Measurements from ENCODE around the gene MXD4. TPM values are rescaled to one million over a fixed set of nuclear protein-coding genes. Genes with fewer than 3 reads are reported as not detected.

MXD4 gene
- total RNA-seq, 1 donor from 2014 or later = 36.7 TPM

DNA sequence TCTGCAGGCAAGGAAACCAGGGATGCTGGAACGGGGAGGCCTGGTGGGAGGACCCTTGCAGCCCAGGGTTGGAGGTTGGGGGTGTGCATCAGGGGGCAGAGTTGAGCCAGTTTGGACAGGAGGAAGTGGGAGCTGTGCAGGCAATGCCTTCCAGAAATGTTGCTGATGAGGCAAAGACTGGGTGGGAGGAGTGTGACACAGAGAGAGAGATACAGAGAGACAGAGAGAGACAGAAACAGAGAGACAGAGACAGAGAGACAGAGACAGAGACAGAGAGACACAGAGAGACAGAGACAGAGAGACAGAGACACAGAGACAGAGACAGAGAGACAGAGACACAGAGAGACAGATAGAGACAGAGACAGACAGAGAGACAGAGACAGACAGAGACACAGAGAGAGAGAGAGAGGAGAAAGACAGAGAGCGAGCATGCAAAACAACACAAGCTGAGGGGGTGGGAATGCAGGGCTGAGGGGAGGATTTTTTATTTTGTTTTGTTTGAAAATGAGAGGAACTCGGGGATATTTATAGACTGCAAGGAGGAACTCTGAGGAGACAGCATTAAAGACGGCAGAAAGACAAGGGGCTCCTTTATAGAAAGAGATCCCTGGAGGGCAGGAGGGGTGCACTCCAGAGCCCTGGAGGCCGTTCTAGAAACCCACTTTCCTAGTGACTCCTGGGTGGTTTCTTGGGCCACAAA is 18.1 kb downstream of the MXD4 start:
- CTCF ChIA-PET = interaction anchor here (0.6 to 1.3 kb wide), 2 partner anchors 172 to 197 kb away, joined by 3 to 4 read pairs; no protein-coding TSS in a partner anchor
- Mint-ChIP-seq H3K27me3 (no peaks in the 10 kb centered on the region), H3K4me1 (peaks cover 38% of the 10 kb centered on the region), H3K4me3 (no peak overlapping the region), H3K27ac (peak overlapping the region; percentile 64), H3K36me3 (ENCODE audit: low read depth) (peaks cover 8% of the 10 kb centered on the region), H3K9me3 (no peaks in the 10 kb centered on the region)
- ATAC-seq (ENCODE audit: low read depth) = no peak
- intact Hi-C loops (cut with micrococcal nuclease) = loop anchor here (1.0 to 10.0 kb wide), 8 partner anchors 23 to 1232 kb away; partner anchors contain the start of genes FGFRL1, GRK4, NELFA and NOP14
- TF ChIP-seq, protein P1, sequence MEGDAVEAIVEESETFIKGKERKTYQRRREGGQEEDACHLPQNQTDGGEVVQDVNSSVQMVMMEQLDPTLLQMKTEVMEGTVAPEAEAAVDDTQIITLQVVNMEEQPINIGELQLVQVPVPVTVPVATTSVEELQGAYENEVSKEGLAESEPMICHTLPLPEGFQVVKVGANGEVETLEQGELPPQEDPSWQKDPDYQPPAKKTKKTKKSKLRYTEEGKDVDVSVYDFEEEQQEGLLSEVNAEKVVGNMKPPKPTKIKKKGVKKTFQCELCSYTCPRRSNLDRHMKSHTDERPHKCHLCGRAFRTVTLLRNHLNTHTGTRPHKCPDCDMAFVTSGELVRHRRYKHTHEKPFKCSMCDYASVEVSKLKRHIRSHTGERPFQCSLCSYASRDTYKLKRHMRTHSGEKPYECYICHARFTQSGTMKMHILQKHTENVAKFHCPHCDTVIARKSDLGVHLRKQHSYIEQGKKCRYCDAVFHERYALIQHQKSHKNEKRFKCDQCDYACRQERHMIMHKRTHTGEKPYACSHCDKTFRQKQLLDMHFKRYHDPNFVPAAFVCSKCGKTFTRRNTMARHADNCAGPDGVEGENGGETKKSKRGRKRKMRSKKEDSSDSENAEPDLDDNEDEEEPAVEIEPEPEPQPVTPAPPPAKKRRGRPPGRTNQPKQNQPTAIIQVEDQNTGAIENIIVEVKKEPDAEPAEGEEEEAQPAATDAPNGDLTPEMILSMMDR (IDR thresholded peaks at IDR 0.05) = no peak
- POLR2A ChIA-PET = interaction anchor here (1.3 to 1.6 kb wide), 2 partner anchors 16 to 18 kb away, joined by 4 to 6 read pairs; partner anchors contain the start of gene MXD4
- DNase-seq = no peak

DNA sequence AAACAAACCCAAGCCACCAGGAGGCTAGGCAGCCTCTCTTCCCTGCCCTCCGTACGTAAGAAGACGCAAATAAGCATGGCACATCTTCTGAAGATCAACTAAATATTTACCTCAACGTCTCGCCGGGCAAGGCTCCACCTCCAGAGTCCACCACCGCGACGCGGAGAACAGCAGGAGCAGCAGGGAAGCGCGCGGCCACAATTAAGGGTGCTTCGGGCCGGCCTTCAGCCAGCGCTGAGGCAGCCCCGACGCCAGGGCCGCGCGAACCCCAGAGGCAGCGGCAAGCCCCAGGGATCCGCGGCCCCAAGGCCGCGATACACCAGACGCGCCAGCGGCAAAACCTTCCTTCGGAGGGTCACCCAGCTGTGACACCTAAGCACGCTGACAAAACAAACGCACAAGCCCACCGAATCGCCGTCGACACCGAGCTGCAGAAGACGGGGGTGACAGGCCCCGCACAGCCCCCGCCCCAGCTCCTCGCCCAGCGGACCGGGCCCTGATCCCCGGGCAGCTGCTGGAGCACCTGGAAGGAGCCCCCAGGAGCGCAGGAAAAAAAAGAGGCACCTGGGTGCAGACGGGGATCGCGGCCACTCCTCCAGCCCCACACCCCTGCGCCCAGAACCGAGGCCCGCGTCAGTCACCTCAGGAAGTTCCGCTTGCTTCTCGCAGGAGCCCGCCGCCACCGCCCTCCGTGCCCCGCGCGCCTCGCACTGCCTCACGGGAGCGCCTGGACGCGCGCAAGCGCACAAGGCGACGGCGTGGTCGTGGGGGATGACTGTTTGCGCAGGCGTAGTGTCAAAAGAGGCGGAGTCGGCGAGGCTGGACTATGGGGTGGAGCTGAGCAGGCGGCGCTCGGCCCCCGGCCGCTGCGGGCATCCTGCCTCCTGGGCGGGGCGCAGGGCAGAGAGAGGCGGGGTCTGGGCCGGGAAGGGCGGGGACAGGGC is 20.2 kb downstream of the MXD4 start, which contains the start of the genes HAUS3 and POLN:
Gene HAUS3, minus strand, starts transcription at position 712 of the 944 bp plus-strand sequence. CDS start 1,175 bp downstream, outside the sequence.
Gene POLN, minus strand, starts transcription at position 712 of the 944 bp plus-strand sequence. CDS start 12,890 bp downstream, outside the sequence.
- Mint-ChIP-seq H3K27me3 (no peaks in the 10 kb centered on the region), H3K4me1 (peaks cover 54% of the 10 kb centered on the region), H3K4me3 (peak within 1 kb of the TSS; percentile 91), H3K36me3 (ENCODE audit: low read depth) (peaks cover 23% of the 10 kb centered on the region), H3K27ac (peak within 1 kb of the TSS; percentile 86), H3K9me3 (no peaks in the 10 kb centered on the region)
- POLR2A ChIA-PET = interaction anchor here (0.5 to 2.9 kb wide), 14 partner anchors 16 to 295 kb away, joined by 3 to 21 read pairs (median 5); partner anchors contain the start of genes CFAP99, FAM193A, MXD4 and RNF4
- TF ChIP-seq, protein P1 (IDR thresholded peaks at IDR 0.05) = no peak
- ATAC-seq (ENCODE audit: low read depth) = peak; percentile 96
- intact Hi-C loops (cut with micrococcal nuclease) = loop anchor here (1.0 to 10.0 kb wide), 13 partner anchors 21 to 1229 kb away; partner anchors contain the start of genes CFAP99, FAM193A, FGFRL1 and GRK4
- CTCF ChIA-PET = interaction anchor here (0.6 to 4.6 kb wide), 5 partner anchors 11 to 221 kb away, joined by 3 to 19 read pairs (median 3); no protein-coding TSS in a partner anchor
- DNase-seq = peak; percentile 99

DNA sequence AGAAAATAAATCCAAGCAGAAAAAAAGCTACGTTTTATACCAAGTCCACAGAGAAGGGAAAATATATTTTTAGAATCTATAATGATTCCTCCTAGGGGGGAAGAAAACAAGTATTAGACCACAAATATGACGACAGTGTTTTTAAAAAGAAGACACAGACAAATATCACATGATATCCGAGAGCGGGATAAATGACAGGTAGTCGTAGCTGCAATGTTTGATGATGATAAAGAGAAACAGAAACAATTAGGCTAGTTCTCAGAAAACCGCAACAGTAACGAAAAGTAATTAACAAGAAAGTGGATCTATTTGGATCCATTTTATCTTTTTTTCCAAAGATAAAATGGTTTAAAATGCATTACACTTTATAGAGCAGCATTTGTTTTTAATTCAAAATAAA is 20.9 kb downstream of the MXD4 start:
- CTCF ChIA-PET = interaction anchor here (0.8 to 4.6 kb wide), 3 partner anchors 21 to 266 kb away, joined by 3 to 19 read pairs (median 4); no protein-coding TSS in a partner anchor
- no peaks in the 10 kb centered on the region for H3K9me3 Mint-ChIP-seq
- DNase-seq = no peak
- no peak for ATAC-seq (ENCODE audit: low read depth)
- H3K4me1 Mint-ChIP-seq = peaks cover 54% of the 10 kb centered on the region
- intact Hi-C loops (cut with micrococcal nuclease) = loop anchor here (5.0 to 10.0 kb wide), 6 partner anchors 236 to 1229 kb away; partner anchors contain the start of genes FGFRL1, GRK4, NELFA and NOP14
- TF ChIP-seq, protein P1 (IDR thresholded peaks at IDR 0.05) = no peak
- POLR2A ChIA-PET = interaction anchor here (0.5 to 2.9 kb wide), 8 partner anchors 22 to 722 kb away, joined by 3 to 21 read pairs (median 5); partner anchors contain the start of genes CFAP99, GRK4, MXD4 and NOP14
- H3K27ac Mint-ChIP-seq = peak overlapping the region; percentile 86
- peaks cover 28% of the 10 kb centered on the region for H3K36me3 Mint-ChIP-seq (ENCODE audit: low read depth)
- no peaks in the 10 kb centered on the region for H3K27me3 Mint-ChIP-seq
- H3K4me3 Mint-ChIP-seq = peak overlapping the region; percentile 91

DNA sequence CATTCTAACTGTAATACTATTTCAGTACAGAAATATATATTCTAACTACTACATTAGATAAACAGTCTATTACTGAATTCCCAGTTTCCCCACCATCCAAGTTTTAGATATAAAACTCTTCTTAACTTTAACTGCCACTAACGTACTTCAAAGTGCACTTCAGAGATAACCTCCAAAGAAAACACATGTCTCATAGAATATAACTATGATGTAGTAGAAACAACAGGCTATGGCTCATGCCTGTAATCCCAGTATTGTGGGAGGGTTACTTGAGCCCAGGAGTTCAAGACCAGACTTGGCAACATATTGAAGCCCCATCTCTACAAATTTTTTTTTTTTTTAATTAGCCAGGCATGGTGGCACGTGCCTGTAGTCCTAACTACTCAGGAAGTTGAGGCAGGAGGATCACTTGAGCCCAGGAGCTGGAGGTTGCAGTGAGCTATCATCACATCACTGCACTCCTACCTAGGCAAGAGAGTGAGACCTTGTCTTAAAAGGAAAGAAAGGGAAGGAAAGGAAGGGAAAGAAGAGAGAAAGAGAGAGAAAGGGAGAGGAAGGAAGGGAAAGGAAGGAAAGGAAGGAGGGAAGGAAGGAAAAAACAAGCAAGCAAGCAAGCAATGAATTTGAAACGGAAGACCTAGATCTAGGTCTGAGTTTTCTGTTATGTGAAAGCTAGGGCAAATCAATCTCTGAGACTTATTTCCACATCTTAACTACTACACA is 24.8 kb downstream of the MXD4 start:
- intact Hi-C loops (cut with micrococcal nuclease) = no loop called here
- CTCF ChIA-PET = no interaction called here
- no peak overlapping the region for H3K4me3 Mint-ChIP-seq

More for the DNA sequence above, 24.8 kb downstream of the MXD4 start:
- POLR2A ChIA-PET = interaction anchor here (0.6 to 1.4 kb wide), 4 partner anchors 25 to 513 kb away, joined by 3 to 5 read pairs (median 4); partner anchors contain the start of gene MXD4
- DNase-seq (no peak), ATAC-seq (ENCODE audit: low read depth) (no peak)
- Mint-ChIP-seq H3K27ac (no peak overlapping the region), H3K9me3 (no peaks in the 10 kb centered on the region), H3K27me3 (no peaks in the 10 kb centered on the region), H3K4me1 (peaks cover 38% of the 10 kb centered on the region), H3K36me3 (ENCODE audit: low read depth) (peaks cover 63% of the 10 kb centered on the region)
- TF ChIP-seq, protein P1 (IDR thresholded peaks at IDR 0.05) = no peak

Data from activated B cell treated with CpG ODN at 0.5 μM for 24 hours (primary cell).